ENCODE data around the gene OLFM3. TPM values are rescaled to one million over a fixed set of nuclear protein-coding genes. Genes with fewer than 3 reads are reported as not detected.

The OLFM3 gene
- total RNA-seq, 1 donor from 2014 or later, result 0.23 TPM

DNA sequence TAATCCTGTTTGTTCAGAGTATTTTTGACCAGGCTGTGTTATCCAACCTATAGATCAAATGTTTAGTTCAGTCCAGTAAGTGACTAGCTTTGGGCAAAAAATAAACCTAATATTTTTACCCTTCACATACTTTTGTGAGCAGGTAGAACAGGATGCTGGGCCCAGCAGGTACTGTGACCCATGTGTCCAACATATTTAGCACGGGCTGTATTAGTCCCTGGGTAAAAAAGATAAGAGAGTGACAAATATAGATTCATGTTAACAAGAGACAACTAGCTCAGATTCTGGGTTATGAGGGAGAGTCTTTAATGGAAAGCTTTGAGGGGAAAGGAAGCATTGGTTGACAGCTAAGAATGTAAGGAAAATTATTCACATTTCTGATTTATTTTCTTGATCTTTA is 43.1 kb downstream of the OLFM3 start:
- Mint-ChIP-seq H3K36me3 (ENCODE audit: low read depth) (no peaks in the 10 kb centered on the region), H3K27ac (ENCODE audit: unreplicated experiment) (no peak overlapping the region), H3K27me3 (ENCODE audit: low read depth) (no peaks in the 10 kb centered on the region), H3K4me3 (no peak overlapping the region), H3K9me3 (peaks cover 2% of the 10 kb centered on the region), H3K4me1 (no peaks in the 10 kb centered on the region)
- DNase-seq (ENCODE audit: low read depth, low spot score), result no peak
- TF ChIP-seq, protein P1, sequence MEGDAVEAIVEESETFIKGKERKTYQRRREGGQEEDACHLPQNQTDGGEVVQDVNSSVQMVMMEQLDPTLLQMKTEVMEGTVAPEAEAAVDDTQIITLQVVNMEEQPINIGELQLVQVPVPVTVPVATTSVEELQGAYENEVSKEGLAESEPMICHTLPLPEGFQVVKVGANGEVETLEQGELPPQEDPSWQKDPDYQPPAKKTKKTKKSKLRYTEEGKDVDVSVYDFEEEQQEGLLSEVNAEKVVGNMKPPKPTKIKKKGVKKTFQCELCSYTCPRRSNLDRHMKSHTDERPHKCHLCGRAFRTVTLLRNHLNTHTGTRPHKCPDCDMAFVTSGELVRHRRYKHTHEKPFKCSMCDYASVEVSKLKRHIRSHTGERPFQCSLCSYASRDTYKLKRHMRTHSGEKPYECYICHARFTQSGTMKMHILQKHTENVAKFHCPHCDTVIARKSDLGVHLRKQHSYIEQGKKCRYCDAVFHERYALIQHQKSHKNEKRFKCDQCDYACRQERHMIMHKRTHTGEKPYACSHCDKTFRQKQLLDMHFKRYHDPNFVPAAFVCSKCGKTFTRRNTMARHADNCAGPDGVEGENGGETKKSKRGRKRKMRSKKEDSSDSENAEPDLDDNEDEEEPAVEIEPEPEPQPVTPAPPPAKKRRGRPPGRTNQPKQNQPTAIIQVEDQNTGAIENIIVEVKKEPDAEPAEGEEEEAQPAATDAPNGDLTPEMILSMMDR (conservative IDR thresholded peaks at IDR 0.05), result no peak

DNA sequence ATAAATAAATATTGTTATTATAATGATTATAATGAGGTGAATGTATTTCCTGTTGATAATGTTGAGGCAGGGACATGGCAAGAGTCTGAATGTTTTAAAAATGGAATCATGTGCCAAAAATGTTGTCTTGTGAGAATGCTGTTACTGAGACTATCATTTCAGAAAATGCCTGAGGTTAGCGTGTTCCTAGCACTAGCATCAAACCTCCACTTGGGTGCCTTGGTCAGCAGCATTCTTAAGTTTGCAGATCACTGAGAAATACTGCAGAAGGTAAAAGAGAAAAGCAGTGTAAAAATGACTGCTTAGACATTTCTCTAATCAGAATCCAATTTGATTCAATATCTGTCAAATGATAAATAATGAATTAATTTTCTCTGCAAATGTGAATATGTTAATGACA is 50.8 kb downstream of the OLFM3 start:
- no peak for DNase-seq (ENCODE audit: low read depth, low spot score)
- no peaks in the 10 kb centered on the region for H3K36me3 Mint-ChIP-seq (ENCODE audit: low read depth)
- H3K27ac Mint-ChIP-seq (ENCODE audit: unreplicated experiment), result no peak overlapping the region
- no peak overlapping the region for H3K4me3 Mint-ChIP-seq
- no peaks in the 10 kb centered on the region for H3K4me1 Mint-ChIP-seq
- no peaks in the 10 kb centered on the region for H3K27me3 Mint-ChIP-seq (ENCODE audit: low read depth)
- TF ChIP-seq, protein P1 (conservative IDR thresholded peaks at IDR 0.05), result peak; percentile 53
- H3K9me3 Mint-ChIP-seq, result peaks cover 2% of the 10 kb centered on the region

DNA sequence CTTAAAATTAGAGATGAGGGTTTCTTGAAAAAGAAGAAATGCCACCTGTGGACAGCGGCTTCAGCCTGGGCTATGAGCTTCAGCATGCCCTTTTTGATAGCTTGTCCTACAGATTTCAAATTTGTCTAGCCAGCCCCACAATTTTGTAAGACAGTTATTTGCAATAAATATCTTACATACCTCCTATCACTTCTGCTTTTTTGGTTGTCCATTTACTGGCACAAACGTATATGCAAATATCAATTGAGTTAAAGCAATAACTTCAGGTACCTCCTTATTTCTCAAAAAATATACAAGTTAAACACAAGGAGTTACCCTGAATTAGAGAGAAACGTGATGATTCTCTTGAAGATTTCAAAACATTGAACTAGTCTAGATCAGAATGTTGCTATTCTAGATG is 53.5 kb downstream of the OLFM3 start:
- Mint-ChIP-seq H3K4me3 (no peak overlapping the region), H3K9me3 (no peaks in the 10 kb centered on the region), H3K4me1 (no peaks in the 10 kb centered on the region), H3K27ac (ENCODE audit: unreplicated experiment) (no peak overlapping the region), H3K27me3 (ENCODE audit: low read depth) (no peaks in the 10 kb centered on the region), H3K36me3 (ENCODE audit: low read depth) (no peaks in the 10 kb centered on the region)
- DNase-seq (ENCODE audit: low read depth, low spot score), result no peak
- TF ChIP-seq, protein P1 (conservative IDR thresholded peaks at IDR 0.05), result no peak

DNA sequence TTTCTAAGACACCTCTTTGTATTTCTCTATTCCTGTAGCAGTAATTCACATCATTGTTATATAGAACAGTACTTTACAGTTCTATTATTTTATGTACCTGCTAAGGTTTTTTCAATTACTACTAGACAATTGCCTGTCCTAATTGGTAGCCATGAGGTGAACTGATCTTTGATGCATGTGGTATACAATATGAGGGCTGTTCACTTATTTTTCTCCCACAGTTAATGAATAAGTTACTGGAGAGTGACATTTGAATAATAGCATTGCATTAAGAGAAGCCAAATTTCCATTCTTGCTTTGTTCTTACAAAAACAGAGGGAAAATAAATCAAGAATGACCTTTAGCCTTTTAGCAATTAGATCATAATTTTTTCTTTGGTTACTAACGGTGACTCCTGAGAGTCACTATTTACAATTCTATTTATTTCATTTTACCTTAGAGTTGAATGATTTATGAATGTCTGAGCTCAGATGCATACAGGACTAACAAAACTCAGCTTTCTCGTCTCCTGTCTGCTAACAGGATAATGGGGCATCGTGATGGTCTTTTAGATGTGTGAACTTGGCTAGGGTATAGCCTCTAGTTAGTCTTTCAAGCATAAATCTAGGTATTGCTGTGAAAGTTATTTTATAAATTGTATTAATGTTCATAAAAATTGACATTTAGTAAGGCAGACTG is 54.1 kb downstream of the OLFM3 start:
- no peak overlapping the region for H3K27ac Mint-ChIP-seq (ENCODE audit: unreplicated experiment)
- TF ChIP-seq, protein P1 (conservative IDR thresholded peaks at IDR 0.05), result no peak
- H3K4me3 Mint-ChIP-seq, result no peak overlapping the region
- H3K4me1 Mint-ChIP-seq, result no peaks in the 10 kb centered on the region
- H3K27me3 Mint-ChIP-seq (ENCODE audit: low read depth), result no peaks in the 10 kb centered on the region
- no peak for DNase-seq (ENCODE audit: low read depth, low spot score)
- no peaks in the 10 kb centered on the region for H3K36me3 Mint-ChIP-seq (ENCODE audit: low read depth)
- no peaks in the 10 kb centered on the region for H3K9me3 Mint-ChIP-seq

DNA sequence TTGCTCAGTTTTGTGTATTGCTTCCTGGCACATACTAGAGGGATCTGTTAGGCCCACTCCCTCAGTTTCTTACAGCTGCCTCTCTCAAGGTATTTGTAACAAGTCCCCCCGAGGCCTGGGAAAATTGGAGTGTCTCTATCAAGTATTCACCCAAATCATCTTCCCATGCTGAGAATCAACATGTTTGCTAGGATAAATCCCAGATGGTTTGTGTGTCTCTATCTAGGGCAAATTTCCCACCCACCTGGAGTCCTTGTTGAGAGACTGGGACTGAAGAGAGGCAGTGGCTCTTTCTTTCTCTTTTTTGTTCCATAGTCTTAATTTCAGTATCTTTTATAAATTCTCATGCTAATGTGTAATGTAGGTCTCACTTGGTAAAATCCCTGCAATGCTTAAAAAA is 58.0 kb downstream of the OLFM3 start:
- TF ChIP-seq, protein P1 (conservative IDR thresholded peaks at IDR 0.05), result no peak
- Mint-ChIP-seq H3K4me3 (no peak overlapping the region), H3K9me3 (no peaks in the 10 kb centered on the region), H3K27ac (ENCODE audit: unreplicated experiment) (no peak overlapping the region), H3K36me3 (ENCODE audit: low read depth) (no peaks in the 10 kb centered on the region), H3K4me1 (no peaks in the 10 kb centered on the region), H3K27me3 (ENCODE audit: low read depth) (no peaks in the 10 kb centered on the region)
- DNase-seq (ENCODE audit: low read depth, low spot score), result no peak
